HuH-7 (cell line): ENCODE data around the gene CDPF1.
"Not testable (repeated sequence)": the region's sequence is repeated elsewhere in the genome, so short reads cannot be mapped to it uniquely, and the experiment has no call there.

Source experiments
- DNase-seq: peaks from one replicate; pipeline ENCODE4 v3.0.0; 2011; ENCODE audit warnings: low spot score

The CDPF1 gene

GRCh38 chr22:46281866-46282678 lies 32.0 kb upstream of the CDPF1 start:
- no peak for DNase-seq

DNA sequence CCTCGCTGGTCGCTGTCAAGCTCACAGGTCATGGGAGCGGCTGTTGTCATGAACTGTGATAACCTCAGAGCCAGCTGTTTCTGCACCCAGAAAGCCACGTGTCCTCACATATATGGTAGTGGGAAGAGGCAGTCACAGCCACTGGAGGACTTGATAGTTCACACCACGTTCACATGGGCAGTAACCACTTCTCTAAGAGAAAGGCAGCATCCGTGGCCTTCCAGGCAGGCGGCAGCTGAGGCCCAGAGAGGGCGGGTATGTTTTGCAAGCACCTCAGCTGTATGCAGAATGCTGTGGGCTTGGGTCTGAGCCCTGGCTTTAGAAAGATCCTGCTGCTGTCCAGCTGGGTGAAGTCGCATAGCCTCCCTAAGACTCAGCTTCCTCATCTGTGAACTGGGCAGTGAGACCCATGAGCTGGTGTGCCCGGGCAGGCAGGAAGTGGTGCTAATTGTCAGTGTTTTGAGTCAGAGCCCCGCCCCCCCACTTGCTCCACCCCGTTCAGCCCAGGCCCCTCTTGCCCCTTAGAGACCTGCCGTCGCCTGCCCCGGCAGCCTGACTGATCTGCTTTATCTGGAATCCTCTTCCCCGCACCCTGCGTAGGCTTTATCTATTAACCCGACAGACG lies 31.0 kb upstream of the CDPF1 start:
- DNase-seq: no peak

DNA sequence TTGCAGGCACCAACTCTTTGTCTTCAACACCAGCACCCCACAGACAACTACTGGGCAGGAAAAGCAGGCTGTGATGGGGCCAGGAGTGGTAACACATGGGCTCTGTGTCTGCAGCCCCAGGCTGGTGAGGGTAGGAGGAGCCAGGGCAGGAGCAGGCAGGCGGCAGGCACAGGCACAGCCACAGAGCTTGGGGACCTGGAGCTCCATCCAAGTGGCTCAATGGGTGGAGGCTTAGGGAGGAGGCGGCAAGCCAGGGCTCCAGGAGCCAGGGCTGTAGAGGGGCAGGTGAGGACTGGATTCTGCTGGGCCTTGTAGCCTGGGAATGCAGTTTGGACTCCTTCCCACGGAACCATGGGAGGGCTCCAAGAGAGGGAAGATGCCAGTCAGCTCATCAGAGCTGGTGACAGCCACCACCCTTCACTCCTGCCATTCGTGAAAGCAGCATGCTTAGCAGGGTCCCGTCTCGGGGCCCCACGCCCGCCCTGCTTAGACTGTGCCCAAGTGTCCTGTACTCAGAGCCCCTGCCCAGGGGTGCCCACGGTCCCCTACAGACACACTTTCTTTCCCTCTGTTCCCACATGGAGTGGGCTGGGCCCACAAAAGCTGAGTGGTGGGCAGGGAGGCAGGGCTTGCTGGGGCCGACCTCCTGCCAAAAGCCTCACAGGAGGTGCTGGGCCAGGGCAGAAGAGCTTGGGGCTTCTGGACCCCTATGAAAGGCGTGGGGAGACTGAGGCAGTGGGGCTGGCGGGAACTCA lies 30.1 kb upstream of the CDPF1 start:
- no peak for DNase-seq

- no peak for DNase-seq
These were observed 28.9 kb upstream of the CDPF1 start for GRCh38 chr22:46278656-46279645.

GRCh38 chr22:46276563-46276962 lies 26.5 kb upstream of the CDPF1 start:
- DNase-seq: no peak

DNA sequence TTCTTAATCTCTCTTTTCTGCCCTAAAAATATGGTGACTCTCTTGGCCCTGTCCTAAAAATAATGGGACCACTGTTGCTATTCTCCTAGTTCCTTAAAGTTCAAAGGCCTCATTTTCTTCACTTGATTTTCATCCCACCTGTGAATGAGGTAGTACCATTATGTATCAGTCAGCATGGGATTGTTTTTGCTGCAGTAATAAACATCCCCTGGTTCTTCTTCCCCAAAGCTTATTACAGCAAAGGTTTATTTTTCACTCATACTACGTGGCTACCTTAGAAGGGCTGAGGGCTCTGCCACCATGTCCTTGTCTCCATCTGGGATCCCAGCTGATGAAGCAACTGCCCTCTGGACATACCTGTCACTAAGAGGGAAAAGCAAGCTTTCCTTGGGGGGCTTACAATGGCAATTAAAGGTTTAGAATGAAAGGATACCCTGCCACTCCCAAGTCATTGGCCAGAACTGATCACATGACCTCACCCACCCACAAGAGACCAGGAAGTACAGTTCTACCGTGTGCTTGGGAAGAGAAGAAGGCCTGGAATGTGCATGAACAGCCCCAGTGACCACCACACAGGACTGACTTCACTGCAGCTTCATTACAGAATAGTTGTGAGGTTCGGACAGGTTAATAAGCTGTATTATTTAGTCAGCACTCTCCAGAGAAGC lies 25.5 kb upstream of the CDPF1 start:
- DNase-seq: no peak

DNA sequence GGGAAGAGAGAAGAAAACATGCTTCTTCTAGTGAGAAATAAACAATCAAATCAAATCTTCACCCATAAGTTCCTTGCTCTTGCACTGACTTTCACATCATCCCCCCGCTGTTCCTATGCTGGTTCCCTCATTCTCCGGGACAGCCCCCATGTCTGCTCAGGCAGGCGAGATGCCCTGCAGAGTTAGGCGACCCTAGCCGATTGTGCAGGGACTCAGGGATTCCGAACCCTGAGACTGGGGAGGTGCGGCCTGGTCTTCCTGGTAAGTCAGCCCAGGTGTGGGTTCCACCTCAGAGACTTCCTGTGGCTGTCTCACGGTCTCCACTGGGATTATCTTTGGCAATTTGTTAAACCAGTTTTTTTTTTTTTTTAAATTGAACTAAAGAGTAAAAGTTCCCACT lies 24.3 kb upstream of the CDPF1 start:
- no peak for DNase-seq

DNA sequence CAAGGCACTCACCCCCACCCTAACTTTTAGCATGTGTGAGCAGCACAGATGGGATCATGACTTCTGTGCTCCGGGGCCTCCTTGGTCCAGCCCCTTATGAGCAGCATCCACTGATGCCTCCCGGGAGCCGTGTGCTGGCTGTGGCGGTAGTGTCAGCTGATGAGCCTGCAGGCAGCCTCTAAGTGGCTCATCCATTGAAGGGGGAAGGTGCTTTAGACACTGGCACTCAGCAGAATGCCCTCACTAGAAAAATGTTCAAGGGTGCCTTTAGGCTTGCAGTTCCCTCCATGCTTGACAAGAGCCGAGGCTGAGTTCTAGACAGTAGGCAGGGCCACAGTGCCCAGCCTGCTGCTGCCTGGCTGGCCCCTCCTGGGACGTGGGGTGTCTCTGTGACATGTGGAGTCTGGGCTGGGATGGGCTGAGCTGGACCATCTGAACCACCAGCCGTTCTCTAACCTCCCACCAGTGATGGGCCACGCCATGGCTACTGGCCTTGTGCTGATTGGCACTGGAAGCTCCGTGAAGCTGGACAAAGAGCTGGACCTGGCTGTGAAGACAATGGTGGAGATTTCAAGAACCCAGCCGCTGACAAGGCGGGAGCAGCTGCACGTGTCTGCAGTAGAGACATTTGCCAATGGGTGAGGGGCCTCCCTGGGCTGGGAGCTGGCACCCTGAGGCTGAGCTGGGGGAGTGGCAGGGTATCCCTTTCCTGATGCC lies 23.5 kb upstream of the CDPF1 start:
- no peak for DNase-seq

- DNase-seq: no peak
These were observed 22.8 kb upstream of the CDPF1 start for GRCh38 chr22:46272762-46273431.

GRCh38 chr22:46272196-46272595 lies 22.1 kb upstream of the CDPF1 start:
- no peak for DNase-seq

DNA sequence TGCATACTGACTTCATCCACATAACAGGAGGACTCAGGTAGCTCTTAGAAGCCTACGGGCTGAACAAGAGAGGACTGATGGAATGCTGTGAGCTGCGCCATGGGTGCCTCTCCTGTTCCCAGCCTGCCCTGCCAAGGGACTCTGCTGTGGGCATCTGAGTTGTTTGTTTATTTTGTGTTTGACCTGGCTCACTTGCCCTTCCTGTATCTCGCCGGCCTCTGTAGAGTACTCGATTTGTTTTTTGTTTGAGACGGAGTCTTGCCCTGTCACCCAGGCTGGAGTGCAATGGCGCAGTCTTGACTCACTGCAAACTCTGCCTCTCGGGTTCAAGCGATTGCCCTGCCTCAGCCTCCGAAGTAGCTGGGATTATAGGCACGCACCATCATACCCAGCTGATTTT lies 19.5 kb upstream of the CDPF1 start:
- no peak for DNase-seq

- DNase-seq: peak; percentile 98
These were observed 17.6 kb upstream of the CDPF1 start, which contains the start of gene TTC38 for GRCh38 chr22:46267431-46268279. TTC38 (plus strand) TSS chr22:46268008; CDS start chr22:46268040, 32 bp downstream.

DNA sequence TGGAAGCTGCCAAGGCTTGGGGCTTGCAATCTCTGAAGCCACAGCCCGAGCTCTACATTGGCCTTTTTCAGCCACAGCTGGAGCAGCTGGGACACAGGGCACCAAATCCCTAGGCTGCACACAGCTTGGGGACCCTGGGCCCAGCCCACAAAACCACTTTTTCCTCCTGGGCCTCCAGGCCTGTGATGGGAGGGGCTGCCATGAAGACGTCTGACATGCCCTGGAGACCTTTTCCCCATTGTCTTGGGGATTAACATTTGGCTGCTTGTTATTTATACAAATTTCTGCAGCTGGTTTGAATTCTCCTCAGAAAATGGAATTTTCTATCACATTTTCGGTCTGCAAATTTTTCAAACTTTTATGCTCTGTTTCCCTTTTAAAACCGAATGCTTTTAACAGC lies 15.5 kb upstream of the CDPF1 start:
- not testable (repeated sequence) for DNase-seq

DNA sequence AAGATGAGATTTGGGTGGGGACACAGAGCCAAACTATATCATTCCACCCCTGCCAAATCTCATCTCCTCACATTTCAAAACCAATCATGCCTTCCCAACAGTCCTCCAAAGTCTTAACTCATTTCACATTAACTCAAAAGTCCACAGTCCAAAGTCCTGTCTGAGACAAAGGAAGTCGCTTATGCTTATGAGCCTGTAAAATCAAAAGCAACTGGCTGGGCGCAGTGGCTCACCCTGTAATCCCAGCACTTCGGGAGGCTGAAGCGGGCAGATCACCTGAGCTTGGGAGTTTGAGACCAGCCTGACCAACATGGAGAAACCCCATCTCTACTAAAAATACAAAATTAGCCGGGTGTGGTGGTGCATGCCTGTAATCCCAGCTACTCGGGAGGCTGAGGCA lies 14.4 kb upstream of the CDPF1 start:
- not testable (repeated sequence) for DNase-seq

GRCh38 chr22:46263216-46263590 lies 13.1 kb upstream of the CDPF1 start, which contains the start of gene PKDREJ:
PKDREJ (minus strand) TSS chr22:46263343; CDS start chr22:46263322, 21 bp downstream.
- no peak for DNase-seq

DNA sequence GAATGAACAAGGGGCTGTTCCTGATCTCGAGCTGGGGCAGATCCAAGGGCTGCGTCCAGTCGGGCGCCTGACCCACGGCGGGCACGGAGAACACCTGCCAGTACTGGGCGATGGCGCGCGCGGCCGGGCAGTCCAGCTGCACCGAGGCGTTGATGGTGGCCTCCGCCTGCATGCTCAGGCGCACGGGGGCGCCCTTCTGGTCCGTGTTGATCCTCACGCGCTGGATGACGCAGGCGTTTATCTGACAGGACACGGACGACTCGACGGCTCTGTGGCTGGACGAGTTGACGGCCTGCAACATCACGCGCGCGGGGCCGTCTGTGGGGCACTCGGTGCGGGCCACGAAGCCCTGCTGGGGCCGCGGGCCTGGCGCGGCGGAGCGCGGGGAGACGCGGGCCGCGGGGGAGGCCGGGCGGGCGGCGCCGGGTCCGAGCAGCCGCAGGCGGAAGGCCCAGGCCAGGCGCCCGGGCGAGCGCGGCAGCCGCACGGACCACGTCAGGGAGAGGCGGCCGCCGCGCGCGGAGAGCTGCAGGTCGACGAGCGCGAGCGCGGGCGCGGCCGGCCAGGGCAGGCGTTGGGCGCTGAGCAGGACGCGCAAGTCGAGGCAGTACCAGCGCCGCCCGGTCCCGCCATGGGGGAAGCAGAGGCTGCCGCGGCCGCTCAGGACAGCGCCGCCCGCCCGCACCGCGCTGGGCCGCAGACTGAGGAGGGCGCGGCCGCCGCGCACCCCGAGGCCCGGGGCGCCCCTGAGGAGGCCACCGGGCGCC lies 12.5 kb upstream of the CDPF1 start:
- DNase-seq: no peak

- DNase-seq: no peak
These were observed 9.9 kb upstream of the CDPF1 start for GRCh38 chr22:46260038-46260437.

DNA sequence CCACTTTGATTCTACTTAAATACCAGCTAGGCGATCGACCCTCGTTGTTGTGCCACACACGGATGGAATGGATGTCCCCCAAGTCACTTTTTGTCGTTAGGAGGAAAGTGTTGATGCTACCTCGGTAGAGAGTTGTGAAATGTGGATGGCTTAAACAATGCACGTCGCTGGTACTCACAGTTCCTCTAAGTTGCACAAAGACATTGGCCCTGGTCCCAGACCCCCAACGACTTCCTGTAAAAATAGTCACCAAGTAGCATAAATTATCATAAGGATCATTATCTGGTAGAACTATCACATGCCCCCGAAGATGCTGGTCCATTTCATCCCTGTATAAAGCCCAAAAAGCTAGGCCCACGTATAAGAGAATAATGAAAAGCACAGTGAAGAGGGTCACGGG lies 9.3 kb upstream of the CDPF1 start:
- no peak for DNase-seq
